ENCODE results near the gene DHRS1.

The DHRS1 gene

GRCh38 chr14:24243336-24243836 is 56.2 kb downstream of the DHRS1 start:
- TF ChIP-seq CTCF (IDR thresholded peaks at IDR 0.05; ENCODE audit: low read depth, low read length) (no peak), MAX (IDR thresholded peaks at IDR 0.05; ENCODE audit: low read depth, low read length) (no peak), MYC (IDR thresholded peaks at IDR 0.05; ENCODE audit: low read depth, low read length) (no peak), POLR2A (IDR thresholded peaks at IDR 0.05; ENCODE audit: extremely low read depth, insufficient read length) (no peak)
- DNase-seq (ENCODE audit: low read depth): peak; percentile 74

GRCh38 chr14:24241829-24242443 is 57.6 kb downstream of the DHRS1 start:
- peak overlapping the region; percentile 63 for H3K4me3 ChIP-seq (ENCODE audit: low read depth, low read length)
- DNase-seq (ENCODE audit: low read depth): peak; percentile 93
- TF ChIP-seq MYC (IDR thresholded peaks at IDR 0.05; ENCODE audit: low read depth, low read length): peak; percentile 45; the same call in 1 of the 2 replicates
- TF ChIP-seq CTCF (IDR thresholded peaks at IDR 0.05; ENCODE audit: low read depth, low read length): no peak

More at GRCh38 chr14:24243336-24243836, 56.2 kb downstream of the DHRS1 start:
- H3K4me3 ChIP-seq (ENCODE audit: low read depth, low read length): peak overlapping the region; percentile 63
